Kidney (tissue), 14 donors: Measurements from ENCODE around the gene LGALS7B. TPM values are rescaled to one million over a fixed set of nuclear protein-coding genes. Genes with fewer than 3 reads are reported as not detected.

ENCODE experiments used
- DNase-seq, 5 donors: peaks; one replicate each; pipeline ENCODE4 v3.0.0-alpha.2; 2013 to 2020
- FAIRE-seq: peaks from 2 replicates; lab custom pipeline; 2012; peaks lifted over from hg19 to GRCh38; lab: Jason Lieb, UNC
- H3K27ac ChIP-seq, 2 donors: one replicate each; pipeline ENCODE4 v1.7.0; 2013; ENCODE audit warnings: low read depth in 2 of 2, low read length in 2 of 2, inconsistent platforms in 1 of 2
- H3K27me3 ChIP-seq: one replicate; pipeline ENCODE4 v1.7.1; 2013; ENCODE audit warnings: low read length, inconsistent platforms; ENCODE audit not compliant: control insufficient read depth, insufficient read depth
- H3K36me3 ChIP-seq, 3 donors: one replicate each; pipeline versions ENCODE4 v1.7.0 to v1.7.1; 2013; ENCODE audit warnings: low read length in 3 of 3, control low read depth in 1 of 3, inconsistent platforms in 1 of 3; ENCODE audit not compliant: insufficient read depth in 3 of 3, control insufficient read depth in 2 of 3
- H3K4me1 ChIP-seq, 3 donors: one replicate each; pipeline versions ENCODE4 v1.7.0 to v1.7.1; 2013; ENCODE audit warnings: low read length in 3 of 3, inconsistent platforms in 1 of 3, low read depth in 1 of 3; ENCODE audit not compliant: control insufficient read depth in 2 of 3, insufficient read depth in 2 of 3
- H3K4me3 ChIP-seq, 3 donors: one replicate each; pipeline versions ENCODE4 v1.7.0 to v1.8.1; 2013; ENCODE audit warnings: low read length in 3 of 3, control low read depth in 1 of 3, inconsistent platforms in 1 of 3
- H3K9ac ChIP-seq, 3 donors: one replicate each; pipeline versions ENCODE4 v1.7.0 to v1.7.1; 2013; ENCODE audit warnings: low read length in 3 of 3, control low read depth in 1 of 3, inconsistent platforms in 1 of 3
- H3K9me3 ChIP-seq, 3 donors: one replicate each; pipeline versions ENCODE4 v1.7.0 to v1.7.1; 2013; ENCODE audit warnings: low read length in 3 of 3, control low read depth in 1 of 3, inconsistent platforms in 1 of 3; ENCODE audit not compliant: control insufficient read depth in 2 of 3, insufficient read depth in 1 of 3
- CTCF ChIP-seq: IDR thresholded peaks from 3 replicates; pipeline ENCODE4 v1.5.1; 2012; ENCODE audit warnings: mild to moderate bottlenecking, moderate library complexity, borderline replicate concordance; ENCODE audit not compliant: insufficient read depth; ENCODE audit errors: extremely low read depth
- intact Hi-C: fragments of 100-400 bp; cut with DNase I; formaldehyde crosslinking; loops from one replicate; pipeline ENCODE4 v1.11.1; 2022
- polyA plus RNA-seq: library from polyadenylated mRNA; stranded (reverse); fragments of 350-450 nt; fragmentation: Illumina TruSeq; extraction: RNeasy Lipid Tissue Mini Kit (QIAGEN cat#74804); gene quantifications from one replicate; pipeline ENCODE4 v1.2.3, GENCODE V29; 2014; ENCODE audit warnings: low read depth, low replicate concordance; ENCODE audit not compliant: insufficient read depth
- total RNA-seq: library from RNA; stranded (reverse); fragmentation: NEBNext Ultra II Directional; extraction: Animal tissue kit (Norgen Biotek cat#: 25700); gene quantifications from one replicate; pipeline ENCODE4 v1.2.1, GENCODE V29; 2021
- donor health status: control.
- donor health status: control.
- donor health status: control.
- donor health status: control.
- donor health status: control.
- donor health status: DM: yes; HTN: yes; CAD: no.
- donor health status: Normal renal cell carcinoma (clear cell type).

Gene LGALS7B
- total and polyA plus RNA-seq, 2 donors from 2014 or later = 3.7 TPM; not detected in 1

GRCh38 chr19:38809592-38810252, 20.7 kb downstream of the LGALS7B start:
- H3K36me3 ChIP-seq = no peaks in the 10 kb centered on the region
- no peak overlapping the region for H3K27ac ChIP-seq
- H3K9me3 ChIP-seq = no peaks in the 10 kb centered on the region
- peak in 1 of 5 donors; percentile 9 for DNase-seq
- H3K4me1 ChIP-seq = peaks cover 0 to 2% (median 0%) of the 10 kb centered on the region in 3 donors
- TF ChIP-seq CTCF = no peak
- no peak for FAIRE-seq
- H3K4me3 ChIP-seq = no peak overlapping the region
- no peak overlapping the region for H3K9ac ChIP-seq
- intact Hi-C loops = loop anchor here (10.0 kb wide), 1 partner anchor 55 kb away; no protein-coding TSS in a partner anchor
- no peaks in the 10 kb centered on the region for H3K27me3 ChIP-seq

GRCh38 chr19:38812009-38812840, 23.2 kb downstream of the LGALS7B start:
- Histone ChIP-seq H3K4me1 (no peaks in the 10 kb centered on the region), H3K9me3 (no peaks in the 10 kb centered on the region), H3K27me3 (no peaks in the 10 kb centered on the region), H3K4me3 (no peak overlapping the region), H3K27ac (no peak overlapping the region), H3K9ac (no peak overlapping the region), H3K36me3 (peaks cover 0 to 15% (median 14%) of the 10 kb centered on the region in 3 donors)
- FAIRE-seq (no peak), DNase-seq (peak in 1 of 5 donors; percentile 59)
- TF ChIP-seq CTCF = no peak
- intact Hi-C loops = no loop called here

DNA sequence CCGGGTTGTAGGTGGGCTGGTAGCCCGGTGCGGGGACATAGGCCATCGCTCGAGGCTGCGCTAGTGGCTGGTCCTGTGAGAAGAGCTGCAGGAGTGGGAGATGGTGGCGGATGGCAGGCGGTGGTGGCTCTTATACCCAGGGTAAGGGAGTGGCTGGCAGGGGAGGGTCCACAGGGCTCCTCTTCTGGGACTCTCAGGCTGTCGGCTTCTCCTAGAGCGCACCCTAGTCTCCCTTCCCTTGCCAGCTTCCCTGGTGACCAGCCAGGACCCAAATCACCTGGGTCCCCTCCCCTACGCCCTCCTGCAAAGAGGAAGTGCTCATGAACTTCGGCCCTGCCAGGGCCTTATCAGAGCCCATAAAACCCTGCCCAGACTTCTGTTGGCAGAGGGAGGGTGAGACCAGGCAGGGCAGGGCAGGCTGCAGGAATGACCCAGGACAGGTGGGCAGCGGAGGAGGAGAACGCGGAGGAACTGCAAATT, 23.9 kb downstream of the LGALS7B start, which contains the start of gene LGALS4:
Gene LGALS4 (minus strand): TSS at position 105 of the 480 bp plus-strand sequence. CDS start 59 bp downstream, at position 46.
- no peak within 1 kb of the TSS for H3K9ac ChIP-seq
- H3K36me3 ChIP-seq = peaks cover 0 to 17% (median 15%) of the 10 kb centered on the region in 3 donors
- FAIRE-seq = no peak
- peak in 1 of 5 donors; percentile 65 for DNase-seq
- H3K27me3 ChIP-seq = no peaks in the 10 kb centered on the region
- intact Hi-C loops = no loop called here
- H3K4me3 ChIP-seq = no peak within 1 kb of the TSS
- TF ChIP-seq CTCF = no peak
- H3K4me1 ChIP-seq = no peaks in the 10 kb centered on the region
- no peak within 1 kb of the TSS for H3K27ac ChIP-seq
- no peaks in the 10 kb centered on the region for H3K9me3 ChIP-seq
